ENCODE measurements around the gene TEX22.

The TEX22 gene

DNA sequence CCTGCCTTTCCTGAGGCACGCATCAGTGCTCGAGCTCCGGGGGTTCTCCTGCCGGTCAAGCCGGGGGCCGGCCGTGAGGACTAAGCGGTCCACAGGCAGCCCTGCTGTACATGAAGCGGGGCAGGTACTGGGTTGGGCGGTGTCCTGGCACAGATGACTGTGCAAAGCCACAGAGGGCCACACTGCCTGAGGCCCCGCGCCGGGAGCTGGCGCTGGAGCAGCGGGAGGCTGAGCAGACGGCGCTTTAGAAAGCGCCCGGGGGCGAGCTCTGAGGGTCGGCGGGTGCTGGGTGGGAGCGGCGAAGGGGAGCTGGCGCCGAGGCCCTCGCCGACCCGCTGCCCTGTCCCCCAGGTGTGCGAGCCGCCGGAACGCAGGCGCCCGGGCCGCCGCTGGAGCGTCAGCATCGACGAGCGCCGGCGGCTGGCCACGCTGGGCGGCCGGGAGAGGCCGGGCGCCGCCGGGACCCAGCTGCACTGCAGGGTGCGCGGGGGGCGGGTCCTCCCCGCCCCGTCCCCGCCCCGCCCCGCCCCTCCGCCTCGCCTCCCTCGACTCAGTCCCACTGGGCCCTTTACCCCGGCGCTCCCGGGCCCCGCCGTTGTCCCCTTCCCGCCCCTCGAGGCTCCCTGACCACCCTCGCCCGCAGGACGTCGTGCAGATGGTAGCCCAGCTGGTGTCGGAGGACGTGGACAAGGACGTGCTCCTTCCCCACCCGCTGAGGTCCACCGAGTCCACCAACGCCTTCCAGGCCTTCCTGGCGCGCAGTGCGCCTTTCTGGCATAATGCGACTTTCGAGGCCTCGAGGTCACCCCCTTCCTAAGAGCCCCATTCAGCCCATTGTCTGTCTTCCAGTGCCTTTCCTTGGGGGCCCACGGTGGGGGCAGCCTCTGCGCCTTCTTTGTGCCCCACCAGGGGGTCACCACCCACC, 12.9 kb downstream of the TEX22 start:
- no peak overlapping the region for H2BK120ac ChIP-seq (ENCODE audit: low read depth, low read length)
- WGBS: 27% methylated on average over 51 of the region's 86 CpGs
- H3K4me3 ChIP-seq (ENCODE audit: insufficient read depth in 1 of 2, low read depth in 1 of 2, low read length in 2 of 2): peak overlapping the region; percentile 34 to 66

DNA sequence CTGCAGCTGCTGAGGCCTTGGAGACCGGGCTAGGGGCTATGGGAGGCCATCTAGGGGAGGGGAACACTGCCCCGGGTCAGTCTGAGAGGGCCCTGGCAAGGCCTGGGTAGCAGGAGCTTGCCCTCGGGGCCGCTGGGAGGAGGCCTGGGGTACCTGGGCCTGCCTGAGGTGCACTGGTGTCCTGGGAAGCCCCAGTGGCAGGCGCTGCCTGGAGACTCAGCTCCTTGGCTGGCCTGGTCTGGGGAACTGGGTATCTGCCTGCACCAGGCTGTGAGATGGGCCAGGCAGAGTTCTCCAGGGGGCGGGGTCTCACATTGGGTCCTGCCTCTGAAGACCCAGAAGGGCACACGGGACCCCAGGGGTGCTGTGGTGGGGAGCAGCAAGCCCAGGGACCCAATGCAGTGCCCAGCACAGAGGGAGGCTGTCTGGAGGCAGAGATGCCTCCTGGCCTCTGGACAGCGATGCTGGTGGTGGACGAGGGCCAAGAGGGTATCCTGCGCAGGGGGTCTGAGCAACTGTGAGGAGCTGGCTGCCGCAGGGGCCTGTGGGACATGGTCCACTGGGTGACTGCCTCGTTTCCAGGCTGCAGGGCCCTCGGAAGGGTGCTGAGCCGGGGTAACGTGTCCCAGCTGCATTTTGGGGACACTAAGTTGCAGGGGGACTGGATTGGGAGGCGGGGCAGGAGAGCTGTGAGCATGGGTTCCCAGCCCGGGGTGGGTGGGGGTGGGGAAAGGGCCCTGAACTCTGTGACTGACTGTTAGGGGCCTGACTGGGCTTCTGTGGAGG, 13.8 kb downstream of the TEX22 start:
- no peak overlapping the region for H3K23ac ChIP-seq (ENCODE audit: low read length in 2 of 2)

More for the DNA sequence above, 12.9 kb downstream of the TEX22 start:
- H2BK5ac ChIP-seq (ENCODE audit: low read depth, low read length, poor library complexity, severe bottlenecking): no peak overlapping the region
- H2BK15ac ChIP-seq (ENCODE audit: low read depth, poor library complexity, severe bottlenecking): no peak overlapping the region
- no peaks in the 10 kb centered on the region for H3K36me3 ChIP-seq (ENCODE audit: control insufficient read depth in 1 of 2, insufficient read depth in 2 of 2, low read depth in 1 of 2, low read length in 2 of 2)
- peak overlapping the region; percentile 10 for H2AFZ ChIP-seq (ENCODE audit: low read depth, low read length)
- no peak overlapping the region for H2BK12ac ChIP-seq (ENCODE audit: low read length in 2 of 2)
- H3K79me1 ChIP-seq (replicated peaks; ENCODE audit: low read length, poor library complexity, severe bottlenecking): no peaks in the 10 kb centered on the region
- H4K8ac ChIP-seq (ENCODE audit: low read length): peak overlapping the region; percentile 22
- H3K4me2 ChIP-seq (ENCODE audit: low read length, poor library complexity, severe bottlenecking): peak overlapping the region; percentile 92
- no peak overlapping the region for H2AK5ac ChIP-seq (ENCODE audit: low read length, severe bottlenecking)
- no peaks in the 10 kb centered on the region for H3K9me3 ChIP-seq (ENCODE audit: control insufficient read depth, low read length)
- peak overlapping the region in 1 of 2 experiments; percentile 29 for H3K18ac ChIP-seq (ENCODE audit: low read depth in 1 of 2, low read length in 2 of 2)
- H3K4ac ChIP-seq (ENCODE audit: low read depth in 1 of 2, low read length in 2 of 2): no peak overlapping the region
- peaks cover 22% of the 10 kb centered on the region for H3K4me1 ChIP-seq (ENCODE audit: control insufficient read depth, insufficient read depth, low read depth, low read length)
- peak; percentile 37 for DNase-seq
- no peak overlapping the region for H3K27ac ChIP-seq (ENCODE audit: low read length, poor library complexity, severe bottlenecking)
- peaks cover 18 to 20% of the 10 kb centered on the region in 2 experiments for H3K27me3 ChIP-seq (ENCODE audit: control insufficient read depth in 1 of 2, insufficient read depth in 1 of 2, low read length in 2 of 2)
- H3K23ac ChIP-seq (ENCODE audit: low read length in 2 of 2): peak overlapping the region in 1 of 2 experiments; percentile 36
- peak overlapping the region; percentile 30 for H3K9ac ChIP-seq (ENCODE audit: low read length)
- no peak overlapping the region for H3K14ac ChIP-seq (ENCODE audit: low read length in 2 of 2)
- peak overlapping the region; percentile 91 for H4K91ac ChIP-seq (ENCODE audit: low read length)

DNA sequence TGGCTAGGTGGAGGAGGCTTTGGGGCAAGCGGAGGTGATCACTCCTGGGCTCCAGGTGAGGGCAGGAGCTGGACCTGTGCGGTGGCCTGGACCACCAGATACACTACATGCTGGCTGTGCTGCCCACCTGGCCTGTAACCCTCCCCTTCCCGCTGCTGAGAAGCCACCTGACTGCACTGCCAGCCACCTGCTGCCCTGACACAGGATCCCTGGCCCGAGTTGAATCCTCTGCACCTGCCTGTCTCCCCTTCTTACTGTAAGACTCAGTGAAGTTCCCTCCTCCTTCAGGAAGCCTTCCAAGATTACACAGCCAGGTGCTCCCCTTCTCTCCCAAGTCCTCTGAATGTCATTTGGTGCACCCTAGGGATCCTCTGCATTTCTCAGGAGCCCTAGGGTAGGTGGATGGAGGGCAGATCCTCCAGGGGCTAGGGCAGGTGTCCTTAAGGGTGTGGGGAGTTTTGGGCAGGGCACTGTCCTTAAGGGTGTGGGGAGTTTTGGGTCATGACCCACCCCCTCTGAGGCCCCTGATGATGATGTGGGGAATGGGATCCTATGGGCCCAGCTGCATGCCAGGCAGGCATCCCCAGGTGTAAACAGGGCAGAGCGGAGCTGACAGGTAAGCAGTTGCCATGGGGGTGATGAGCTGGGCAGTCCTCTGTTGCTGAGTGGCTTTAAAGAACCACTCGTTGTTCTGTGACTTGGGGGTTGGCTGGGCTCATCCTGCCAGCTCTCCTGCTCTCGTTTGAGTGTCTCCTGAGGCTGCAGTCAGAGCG, 14.6 kb downstream of the TEX22 start:
- WGBS: 81% methylated on average over 8 of the region's 8 CpGs
- no peak overlapping the region for H3K27ac ChIP-seq (ENCODE audit: low read length, poor library complexity, severe bottlenecking)
- H3K14ac ChIP-seq (ENCODE audit: low read length in 2 of 2): no peak overlapping the region
- peaks cover 22% of the 10 kb centered on the region for H3K4me1 ChIP-seq (ENCODE audit: control insufficient read depth, insufficient read depth, low read depth, low read length)
- H3K23ac ChIP-seq (ENCODE audit: low read length in 2 of 2): no peak overlapping the region
- no peak overlapping the region for H3K4me3 ChIP-seq (ENCODE audit: insufficient read depth in 1 of 2, low read depth in 1 of 2, low read length in 2 of 2)
- no peak overlapping the region for H4K91ac ChIP-seq (ENCODE audit: low read length)
- H3K18ac ChIP-seq (ENCODE audit: low read depth in 1 of 2, low read length in 2 of 2): no peak overlapping the region
- H4K8ac ChIP-seq (ENCODE audit: low read length): no peak overlapping the region
- H2BK12ac ChIP-seq (ENCODE audit: low read length in 2 of 2): no peak overlapping the region
- no peaks in the 10 kb centered on the region for H3K9me3 ChIP-seq (ENCODE audit: control insufficient read depth, low read length)
- no peaks in the 10 kb centered on the region for H3K36me3 ChIP-seq (ENCODE audit: control insufficient read depth in 1 of 2, insufficient read depth in 2 of 2, low read depth in 1 of 2, low read length in 2 of 2)
- H3K27me3 ChIP-seq (ENCODE audit: control insufficient read depth in 1 of 2, insufficient read depth in 1 of 2, low read length in 2 of 2): peaks cover 18 to 20% of the 10 kb centered on the region in 2 experiments
- no peak overlapping the region for H2BK5ac ChIP-seq (ENCODE audit: low read depth, low read length, poor library complexity, severe bottlenecking)
- H2BK120ac ChIP-seq (ENCODE audit: low read depth, low read length): no peak overlapping the region
- H2AFZ ChIP-seq (ENCODE audit: low read depth, low read length): no peak overlapping the region
- DNase-seq: no peak
- H2BK15ac ChIP-seq (ENCODE audit: low read depth, poor library complexity, severe bottlenecking): no peak overlapping the region
- no peak overlapping the region for H3K9ac ChIP-seq (ENCODE audit: low read length)
- no peaks in the 10 kb centered on the region for H3K79me1 ChIP-seq (replicated peaks; ENCODE audit: low read length, poor library complexity, severe bottlenecking)
- H2AK5ac ChIP-seq (ENCODE audit: low read length, severe bottlenecking): no peak overlapping the region
- no peak overlapping the region for H3K4me2 ChIP-seq (ENCODE audit: low read length, poor library complexity, severe bottlenecking)
- H3K4ac ChIP-seq (ENCODE audit: low read depth in 1 of 2, low read length in 2 of 2): no peak overlapping the region

More for the DNA sequence above, 13.8 kb downstream of the TEX22 start:
- Histone ChIP-seq H4K91ac (ENCODE audit: low read length) (no peak overlapping the region), H2BK12ac (ENCODE audit: low read length in 2 of 2) (no peak overlapping the region), H3K4me2 (ENCODE audit: low read length, poor library complexity, severe bottlenecking) (no peak overlapping the region), H2BK5ac (ENCODE audit: low read depth, low read length, poor library complexity, severe bottlenecking) (no peak overlapping the region), H3K36me3 (ENCODE audit: control insufficient read depth in 1 of 2, insufficient read depth in 2 of 2, low read depth in 1 of 2, low read length in 2 of 2) (no peaks in the 10 kb centered on the region), H2BK15ac (ENCODE audit: low read depth, poor library complexity, severe bottlenecking) (no peak overlapping the region), H3K9me3 (ENCODE audit: control insufficient read depth, low read length) (no peaks in the 10 kb centered on the region), H3K4me1 (ENCODE audit: control insufficient read depth, insufficient read depth, low read depth, low read length) (peaks cover 22% of the 10 kb centered on the region), H3K18ac (ENCODE audit: low read depth in 1 of 2, low read length in 2 of 2) (no peak overlapping the region), H3K14ac (ENCODE audit: low read length in 2 of 2) (no peak overlapping the region), H3K27ac (ENCODE audit: low read length, poor library complexity, severe bottlenecking) (no peak overlapping the region), H3K4me3 (ENCODE audit: insufficient read depth in 1 of 2, low read depth in 1 of 2, low read length in 2 of 2) (no peak overlapping the region), H3K79me1 (replicated peaks; ENCODE audit: low read length, poor library complexity, severe bottlenecking) (no peaks in the 10 kb centered on the region), H3K27me3 (ENCODE audit: control insufficient read depth in 1 of 2, insufficient read depth in 1 of 2, low read length in 2 of 2) (peaks cover 18 to 20% of the 10 kb centered on the region in 2 experiments), H4K8ac (ENCODE audit: low read length) (no peak overlapping the region), H2AK5ac (ENCODE audit: low read length, severe bottlenecking) (no peak overlapping the region), H2AFZ (ENCODE audit: low read depth, low read length) (no peak overlapping the region), H2BK120ac (ENCODE audit: low read depth, low read length) (no peak overlapping the region), H3K9ac (ENCODE audit: low read length) (no peak overlapping the region), H3K4ac (ENCODE audit: low read depth in 1 of 2, low read length in 2 of 2) (no peak overlapping the region)
- 79% methylated on average over 16 of the region's 17 CpGs for WGBS
- no peak for DNase-seq
